ENCODE results near the gene DLEC1. TPM values are rescaled to one million over a fixed set of nuclear protein-coding genes. Genes with fewer than 3 reads are reported as not detected.

DLEC1 gene
- total RNA-seq, 1 donor from 2014 or later, result 0.54 TPM

- Mint-ChIP-seq H3K4me1 (ENCODE audit: low read depth, unreplicated experiment) (peaks cover 36% of the 10 kb centered on the region), H3K27me3 (ENCODE audit: low read depth, unreplicated experiment) (no peaks in the 10 kb centered on the region), H3K4me3 (ENCODE audit: unreplicated experiment) (peak overlapping the region; percentile 99), H3K9me3 (ENCODE audit: unreplicated experiment) (peaks cover 3% of the 10 kb centered on the region), H3K27ac (ENCODE audit: unreplicated experiment) (peak overlapping the region; percentile 70), H3K36me3 (ENCODE audit: low read depth, unreplicated experiment) (peaks cover 7% of the 10 kb centered on the region)
- Histone ChIP-seq H3K4me1 (ENCODE audit: insufficient read depth, low read length) (peaks cover 24% of the 10 kb centered on the region), H3K27me3 (ENCODE audit: insufficient read depth, low read length) (no peaks in the 10 kb centered on the region), H3K36me3 (ENCODE audit: insufficient read depth, low read length) (no peaks in the 10 kb centered on the region), H2AFZ (ENCODE audit: low read depth, low read length) (no peak overlapping the region), H3K4me2 (ENCODE audit: low read length) (peak overlapping the region; percentile 90), H3K9me3 (ENCODE audit: insufficient read depth, low read depth, low read length) (no peaks in the 10 kb centered on the region), H3K79me2 (ENCODE audit: insufficient read depth, low read length) (peaks cover 79% of the 10 kb centered on the region), H4K20me1 (ENCODE audit: insufficient read depth, low read length) (peaks cover 22% of the 10 kb centered on the region), H3K4me3 (ENCODE audit: insufficient read depth, low read depth, low read length) (peak overlapping the region; percentile 37), H3K9ac (ENCODE audit: low read length) (peak overlapping the region; percentile 80), H3K27ac (ENCODE audit: low read depth, low read length) (peak overlapping the region; percentile 96)
- TF ChIP-seq EZH2 (IDR thresholded peaks at IDR 0.05; ENCODE audit: insufficient read depth, low read length) (no peak), CTCF (IDR thresholded peaks at IDR 0.05; ENCODE audit: insufficient read depth, low read depth, low read length) (no peak)
- peak; percentile 68 for DNase-seq (ENCODE audit: low read depth)
- FAIRE-seq, result no peak
Measured at GRCh38 chr3:38168151-38169026, 129.4 kb downstream of the DLEC1 start.

- Histone ChIP-seq H3K4me1 (ENCODE audit: insufficient read depth, low read length) (peaks cover 24% of the 10 kb centered on the region), H3K4me3 (ENCODE audit: insufficient read depth, low read depth, low read length) (peak overlapping the region; percentile 37), H3K27ac (ENCODE audit: low read depth, low read length) (peak overlapping the region; percentile 96), H3K9ac (ENCODE audit: low read length) (peak overlapping the region; percentile 80), H3K27me3 (ENCODE audit: insufficient read depth, low read length) (no peaks in the 10 kb centered on the region), H2AFZ (ENCODE audit: low read depth, low read length) (no peak overlapping the region), H3K36me3 (ENCODE audit: insufficient read depth, low read length) (no peaks in the 10 kb centered on the region), H3K79me2 (ENCODE audit: insufficient read depth, low read length) (peaks cover 84% of the 10 kb centered on the region), H4K20me1 (ENCODE audit: insufficient read depth, low read length) (peaks cover 28% of the 10 kb centered on the region), H3K9me3 (ENCODE audit: insufficient read depth, low read depth, low read length) (no peaks in the 10 kb centered on the region), H3K4me2 (ENCODE audit: low read length) (peak overlapping the region; percentile 90)
- H3K27me3 Mint-ChIP-seq (ENCODE audit: low read depth, unreplicated experiment), result no peaks in the 10 kb centered on the region
- H3K9me3 Mint-ChIP-seq (ENCODE audit: unreplicated experiment), result peaks cover 3% of the 10 kb centered on the region
- TF ChIP-seq CTCF (IDR thresholded peaks at IDR 0.05; ENCODE audit: insufficient read depth, low read depth, low read length), result no peak
- TF ChIP-seq EZH2 (IDR thresholded peaks at IDR 0.05; ENCODE audit: insufficient read depth, low read length), result no peak
- no peak for FAIRE-seq
- DNase-seq (ENCODE audit: low read depth), result peak; percentile 42
- H3K36me3 Mint-ChIP-seq (ENCODE audit: low read depth, unreplicated experiment), result peaks cover 7% of the 10 kb centered on the region
- peak overlapping the region; percentile 66 for H3K4me3 Mint-ChIP-seq (ENCODE audit: unreplicated experiment)
- H3K4me1 Mint-ChIP-seq (ENCODE audit: low read depth, unreplicated experiment), result peaks cover 39% of the 10 kb centered on the region
- H3K27ac Mint-ChIP-seq (ENCODE audit: unreplicated experiment), result peak overlapping the region; percentile 70
Measured at GRCh38 chr3:38169027-38169317, 130.0 kb downstream of the DLEC1 start.

DNA sequence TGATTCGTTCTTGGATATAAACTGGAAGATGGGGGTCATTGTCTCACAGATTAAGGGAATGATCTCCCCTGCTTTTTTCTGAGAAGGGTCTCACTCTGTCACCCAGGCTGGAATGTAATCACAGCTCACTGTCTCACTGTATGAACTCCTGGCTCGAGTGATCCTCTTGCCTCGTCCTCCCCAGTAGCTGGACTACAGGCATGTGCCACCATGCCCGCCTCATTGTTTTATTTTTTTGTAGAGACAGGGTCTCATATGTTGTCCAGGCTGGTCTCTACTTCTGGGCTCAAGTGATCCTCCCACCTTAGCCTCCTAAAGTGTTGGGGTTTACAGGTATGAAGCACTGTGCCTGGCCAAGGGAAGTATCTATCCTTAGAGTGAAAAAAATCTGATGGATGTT is 131.7 kb downstream of the DLEC1 start:
- Mint-ChIP-seq H3K27me3 (ENCODE audit: low read depth, unreplicated experiment) (no peaks in the 10 kb centered on the region), H3K4me1 (ENCODE audit: low read depth, unreplicated experiment) (peaks cover 50% of the 10 kb centered on the region), H3K36me3 (ENCODE audit: low read depth, unreplicated experiment) (peaks cover 7% of the 10 kb centered on the region), H3K27ac (ENCODE audit: unreplicated experiment) (peak overlapping the region; percentile 17), H3K4me3 (ENCODE audit: unreplicated experiment) (no peak overlapping the region), H3K9me3 (ENCODE audit: unreplicated experiment) (peaks cover 3% of the 10 kb centered on the region)
- no peaks in the 10 kb centered on the region for H3K27me3 ChIP-seq (ENCODE audit: insufficient read depth, low read length)
- peaks cover 33% of the 10 kb centered on the region for H3K4me1 ChIP-seq (ENCODE audit: insufficient read depth, low read length)
- H3K9ac ChIP-seq (ENCODE audit: low read length), result no peak overlapping the region
- H3K4me3 ChIP-seq (ENCODE audit: insufficient read depth, low read depth, low read length), result no peak overlapping the region
- peaks cover 42% of the 10 kb centered on the region for H4K20me1 ChIP-seq (ENCODE audit: insufficient read depth, low read length)
- H3K4me2 ChIP-seq (ENCODE audit: low read length), result no peak overlapping the region
- FAIRE-seq, result no peak
- no peak overlapping the region for H2AFZ ChIP-seq (ENCODE audit: low read depth, low read length)
- H3K79me2 ChIP-seq (ENCODE audit: insufficient read depth, low read length), result peaks cover 98% of the 10 kb centered on the region
- no peaks in the 10 kb centered on the region for H3K9me3 ChIP-seq (ENCODE audit: insufficient read depth, low read depth, low read length)
- TF ChIP-seq EZH2 (IDR thresholded peaks at IDR 0.05; ENCODE audit: insufficient read depth, low read length) (no peak), CTCF (IDR thresholded peaks at IDR 0.05; ENCODE audit: insufficient read depth, low read depth, low read length) (no peak)
- H3K36me3 ChIP-seq (ENCODE audit: insufficient read depth, low read length), result no peaks in the 10 kb centered on the region
- DNase-seq (ENCODE audit: low read depth), result no peak
- no peak overlapping the region for H3K27ac ChIP-seq (ENCODE audit: low read depth, low read length)
